Neural progenitor cell (in vitro differentiated cells): ENCODE data around the gene PRSS27. TPM values are rescaled to one million over a fixed set of nuclear protein-coding genes. Genes with fewer than 3 reads are reported as not detected.

ENCODE experiments used
- DNase-seq: peaks from one replicate; pipeline ENCODE4 v3.0.0-alpha.2; 2016; ENCODE audit warnings: low spot score
- H2AFZ ChIP-seq: fragments of 200-600 bp; sonication (generic); replicated peaks from 2 replicates; pipeline ENCODE4 v1.6.1; 2016; ENCODE audit warnings: antibody characterized with exemption
- H3F3A ChIP-seq: fragments of 200-600 bp; sonication (generic); 2 replicates; pipeline ENCODE4 v1.6.1; 2016; ENCODE audit warnings: antibody characterized with exemption, low read depth
- H3K27ac ChIP-seq: fragments of 200-600 bp; sonication (generic); 2 replicates; pipeline ENCODE4 v1.5.1; 2016; ENCODE audit warnings: mild to moderate bottlenecking
- H3K27me3 ChIP-seq: fragments of 200-600 bp; sonication (generic); 2 replicates; pipeline ENCODE4 v1.6.1; 2016; ENCODE audit warnings: mild to moderate bottlenecking, moderate library complexity
- H3K36me3 ChIP-seq: fragments of 200-600 bp; sonication (generic); 2 replicates; pipeline ENCODE4 v1.5.1; 2016
- H3K4me1 ChIP-seq: fragments of 200-600 bp; sonication (generic); 2 replicates; pipeline ENCODE4 v1.6.1; 2016; ENCODE audit warnings: mixed run types
- H3K4me2 ChIP-seq: fragments of 200-600 bp; sonication (generic); 2 replicates; pipeline ENCODE4 v1.6.1; 2016
- H3K4me3 ChIP-seq: fragments of 200-600 bp; sonication (generic); 2 replicates; pipeline ENCODE4 v1.5.1; 2016
- H3K79me2 ChIP-seq: fragments of 200-600 bp; sonication (generic); 2 replicates; pipeline ENCODE4 v1.6.1; 2016; ENCODE audit warnings: low read depth
- H3K9ac ChIP-seq: fragments of 200-600 bp; sonication (generic); 2 replicates; pipeline ENCODE4 v1.6.1; 2016
- H3K9me3 ChIP-seq: fragments of 200-600 bp; sonication (generic); 2 replicates; pipeline ENCODE4 v1.5.1; 2016; ENCODE audit warnings: low read depth
- H4K20me1 ChIP-seq: fragments of 200-600 bp; sonication (generic); 2 replicates; pipeline ENCODE4 v1.6.1; 2016; ENCODE audit warnings: low read depth
- H3K27ac Mint-ChIP-seq: 3 replicates; pipeline ENCODE4 v1.8.0; 2021; ENCODE audit warnings: mixed read lengths
- H3K27me3 Mint-ChIP-seq: 2 replicates; pipeline ENCODE4 v1.8.0; 2022; ENCODE audit warnings: low read depth, mild to moderate bottlenecking, inconsistent platforms, moderate library complexity, mixed read lengths; ENCODE audit not compliant: insufficient read depth
- H3K36me3 Mint-ChIP-seq: 3 replicates; pipeline ENCODE4 v1.8.0; 2021; ENCODE audit warnings: mixed read lengths
- H3K4me1 Mint-ChIP-seq: 3 replicates; pipeline ENCODE4 v1.8.0; 2021; ENCODE audit warnings: mixed read lengths
- H3K4me3 Mint-ChIP-seq: 3 replicates; pipeline ENCODE4 v1.8.0; 2021; ENCODE audit warnings: mild to moderate bottlenecking, moderate library complexity, mixed read lengths
- H3K9me3 Mint-ChIP-seq: 3 replicates; pipeline ENCODE4 v1.8.0; 2020; ENCODE audit warnings: mixed read lengths
- EZH2 ChIP-seq: fragments of 200-600 bp; sonication (generic); IDR thresholded peaks from 2 replicates; pipeline ENCODE4 v1.6.1; 2017; ENCODE audit warnings: antibody characterized with exemption, mild to moderate bottlenecking, moderate library complexity
- EZH2phosphoT487 ChIP-seq: fragments of 200-600 bp; sonication (generic); IDR thresholded peaks from 2 replicates; pipeline ENCODE4 v1.6.1; 2017; ENCODE audit warnings: antibody characterized with exemption
- total RNA-seq: library from RNA; depleted of rRNA; stranded (reverse); fragments of >200 nt; gene quantifications from 2 replicates; pipeline ENCODE4 v1.2.3, GENCODE V29; 2015; ENCODE audit warnings: low replicate concordance
- TF ChIP-seq, protein P1 (sequence below): fragments of 200-600 bp; sonication (generic); IDR thresholded peaks from 2 replicates; pipeline ENCODE4 v1.5.1; 2017; ENCODE audit warnings: antibody characterized with exemption, mild to moderate bottlenecking

PRSS27 gene
- total RNA-seq, 1 donor from 2014 or later = 1.8 TPM

GRCh38 chr16:2744711-2745110 is 24.7 kb upstream of the PRSS27 start:
- Histone ChIP-seq H3K4me3 (no peak overlapping the region), H3K27ac (no peak overlapping the region), H4K20me1 (no peaks in the 10 kb centered on the region), H3K4me1 (peaks cover 1% of the 10 kb centered on the region), H3K36me3 (no peaks in the 10 kb centered on the region), H3K79me2 (peaks cover under 1% of the 10 kb centered on the region), H2AFZ (no peak overlapping the region), H3K4me2 (no peak overlapping the region), H3F3A (no peaks in the 10 kb centered on the region), H3K27me3 (no peaks in the 10 kb centered on the region), H3K9me3 (no peaks in the 10 kb centered on the region), H3K9ac (peak overlapping the region; percentile 13)
- Mint-ChIP-seq H3K9me3 (no peaks in the 10 kb centered on the region), H3K27ac (no peak overlapping the region), H3K4me3 (peak overlapping the region; percentile 60), H3K27me3 (peaks cover 2% of the 10 kb centered on the region), H3K36me3 (peaks cover 2% of the 10 kb centered on the region), H3K4me1 (no peaks in the 10 kb centered on the region)
- no peak for DNase-seq
- no peak for TF ChIP-seq EZH2phosphoT487
- no peak for TF ChIP-seq EZH2
- TF ChIP-seq, protein P1, sequence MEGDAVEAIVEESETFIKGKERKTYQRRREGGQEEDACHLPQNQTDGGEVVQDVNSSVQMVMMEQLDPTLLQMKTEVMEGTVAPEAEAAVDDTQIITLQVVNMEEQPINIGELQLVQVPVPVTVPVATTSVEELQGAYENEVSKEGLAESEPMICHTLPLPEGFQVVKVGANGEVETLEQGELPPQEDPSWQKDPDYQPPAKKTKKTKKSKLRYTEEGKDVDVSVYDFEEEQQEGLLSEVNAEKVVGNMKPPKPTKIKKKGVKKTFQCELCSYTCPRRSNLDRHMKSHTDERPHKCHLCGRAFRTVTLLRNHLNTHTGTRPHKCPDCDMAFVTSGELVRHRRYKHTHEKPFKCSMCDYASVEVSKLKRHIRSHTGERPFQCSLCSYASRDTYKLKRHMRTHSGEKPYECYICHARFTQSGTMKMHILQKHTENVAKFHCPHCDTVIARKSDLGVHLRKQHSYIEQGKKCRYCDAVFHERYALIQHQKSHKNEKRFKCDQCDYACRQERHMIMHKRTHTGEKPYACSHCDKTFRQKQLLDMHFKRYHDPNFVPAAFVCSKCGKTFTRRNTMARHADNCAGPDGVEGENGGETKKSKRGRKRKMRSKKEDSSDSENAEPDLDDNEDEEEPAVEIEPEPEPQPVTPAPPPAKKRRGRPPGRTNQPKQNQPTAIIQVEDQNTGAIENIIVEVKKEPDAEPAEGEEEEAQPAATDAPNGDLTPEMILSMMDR = no peak

DNA sequence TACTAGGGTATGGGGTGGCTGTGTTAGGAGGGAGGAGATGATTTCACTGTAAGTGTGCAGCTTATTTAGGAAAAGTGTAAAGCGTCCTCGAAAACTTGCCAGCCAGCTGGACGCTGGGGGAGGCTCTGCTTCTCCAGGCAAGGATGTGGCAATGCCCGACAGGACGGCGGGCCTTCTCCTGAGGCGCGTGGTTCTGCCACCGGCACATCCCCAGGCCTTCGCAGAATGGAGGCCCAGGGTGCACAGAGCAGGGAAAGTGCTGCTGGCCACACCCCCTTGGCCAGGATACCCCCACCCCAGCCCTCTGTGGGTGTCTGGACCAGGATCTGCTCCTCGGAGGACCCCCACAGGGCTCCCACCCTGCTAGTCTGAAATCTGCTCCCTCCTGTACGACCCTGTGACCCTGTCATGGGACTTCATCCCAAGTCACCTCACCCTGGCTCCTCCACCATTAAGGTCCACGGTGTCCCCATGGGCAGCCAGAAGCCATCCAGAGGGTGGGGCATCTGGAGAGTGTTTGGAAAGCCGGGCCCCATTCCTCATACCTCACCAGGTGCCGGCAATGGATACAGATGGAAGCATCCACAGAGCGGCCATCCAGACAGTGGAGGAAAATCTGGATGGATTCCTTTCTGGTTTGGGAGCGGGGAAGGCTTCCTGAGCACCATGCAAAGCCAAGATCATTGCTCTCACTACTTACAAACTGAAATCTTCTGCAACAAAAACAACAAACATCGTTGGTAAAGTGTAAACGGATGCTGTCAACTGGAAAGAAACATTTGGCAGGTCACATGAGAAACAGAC is 23.2 kb upstream of the PRSS27 start:
- Histone ChIP-seq H3K36me3 (no peaks in the 10 kb centered on the region), H3K4me2 (no peak overlapping the region), H4K20me1 (no peaks in the 10 kb centered on the region), H3K27ac (no peak overlapping the region), H3K9me3 (no peaks in the 10 kb centered on the region), H3F3A (no peaks in the 10 kb centered on the region), H2AFZ (no peak overlapping the region), H3K27me3 (no peaks in the 10 kb centered on the region), H3K4me1 (peaks cover 3% of the 10 kb centered on the region), H3K79me2 (no peaks in the 10 kb centered on the region), H3K4me3 (no peak overlapping the region), H3K9ac (peak overlapping the region; percentile 47)
- no peaks in the 10 kb centered on the region for H3K9me3 Mint-ChIP-seq
- DNase-seq = no peak
- H3K27ac Mint-ChIP-seq = no peak overlapping the region
- TF ChIP-seq EZH2phosphoT487 = no peak
- no peak for TF ChIP-seq EZH2
- TF ChIP-seq, protein P1 = no peak
- no peaks in the 10 kb centered on the region for H3K36me3 Mint-ChIP-seq
- no peak overlapping the region for H3K4me3 Mint-ChIP-seq
- H3K27me3 Mint-ChIP-seq = peaks cover 2% of the 10 kb centered on the region
- peaks cover 3% of the 10 kb centered on the region for H3K4me1 Mint-ChIP-seq

DNA sequence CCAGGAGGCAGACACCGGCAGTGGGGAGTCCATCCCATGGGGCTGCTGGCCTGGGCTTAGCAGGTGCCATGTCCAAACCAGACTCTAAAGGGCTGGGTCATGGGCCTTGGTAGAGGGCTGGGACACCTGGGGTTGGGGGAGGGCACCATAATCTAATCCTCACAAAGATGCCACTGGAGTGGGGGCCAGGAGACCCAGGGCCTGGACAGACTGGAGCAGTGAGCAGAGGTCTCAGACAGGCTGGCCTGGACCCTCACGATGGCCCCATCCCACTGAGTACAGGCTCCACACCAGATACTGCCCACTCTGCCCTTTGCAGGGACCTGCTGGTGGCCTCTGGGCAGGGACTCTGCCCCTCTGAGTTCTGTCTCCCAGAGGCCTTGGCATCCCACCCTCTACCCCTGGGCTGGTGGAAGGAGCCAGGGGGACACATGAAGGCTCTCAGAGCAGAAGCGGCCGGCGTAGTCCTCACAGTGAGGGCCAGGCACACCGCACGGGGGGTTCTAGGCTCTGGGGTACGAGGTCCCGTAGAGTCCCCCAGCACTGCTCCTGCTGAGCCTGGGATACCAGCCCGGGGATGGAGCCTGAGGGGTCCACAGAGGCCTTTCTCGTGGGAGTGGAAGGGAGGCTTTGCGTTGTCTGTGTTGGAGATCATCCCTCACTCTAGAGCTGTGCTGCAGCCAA is 22.4 kb upstream of the PRSS27 start:
- Mint-ChIP-seq H3K36me3 (no peaks in the 10 kb centered on the region), H3K27me3 (peaks cover 2% of the 10 kb centered on the region), H3K9me3 (no peaks in the 10 kb centered on the region), H3K4me1 (peaks cover 3% of the 10 kb centered on the region), H3K4me3 (no peak overlapping the region), H3K27ac (no peak overlapping the region)
- Histone ChIP-seq H3K9me3 (no peaks in the 10 kb centered on the region), H3K4me1 (peaks cover 3% of the 10 kb centered on the region), H3F3A (no peaks in the 10 kb centered on the region), H3K79me2 (no peaks in the 10 kb centered on the region), H3K9ac (no peak overlapping the region), H4K20me1 (no peaks in the 10 kb centered on the region), H3K27me3 (no peaks in the 10 kb centered on the region), H3K36me3 (no peaks in the 10 kb centered on the region), H3K4me2 (no peak overlapping the region), H2AFZ (no peak overlapping the region), H3K4me3 (no peak overlapping the region), H3K27ac (no peak overlapping the region)
- no peak for DNase-seq
- TF ChIP-seq, protein P1 = no peak
- TF ChIP-seq EZH2 (no peak), EZH2phosphoT487 (no peak)
